Measurements from ENCODE around the gene RNF103. TPM values are rescaled to one million over a fixed set of nuclear protein-coding genes. Genes with fewer than 3 reads are reported as not detected.

Gene RNF103
- total and polyA plus RNA-seq, 2 of the 13 experiments (the other 11 are each of a cell fraction or from before 2014, with no cell fraction given), result 19.8 to 21.1 TPM

DNA sequence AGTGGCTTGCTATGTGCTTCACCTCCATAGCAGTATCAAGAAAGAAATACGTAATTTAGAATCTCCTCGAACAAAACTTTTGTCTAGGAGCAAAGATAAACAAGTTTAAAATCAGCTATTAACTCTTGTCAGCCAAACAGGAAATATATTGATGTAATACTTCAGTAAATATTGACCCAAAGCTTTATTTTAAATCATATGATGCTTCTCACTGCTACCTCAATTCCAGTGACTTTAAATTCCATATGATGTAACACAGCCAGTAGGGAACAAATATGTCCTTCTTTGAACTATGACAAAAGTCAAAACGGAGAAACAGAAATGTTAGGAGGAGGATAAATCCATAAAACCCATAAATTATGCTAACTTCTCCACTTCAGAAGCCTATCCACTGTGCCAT is 7.2 kb downstream of the RNF103 start (continued):
- TF ChIP-seq, protein P1, sequence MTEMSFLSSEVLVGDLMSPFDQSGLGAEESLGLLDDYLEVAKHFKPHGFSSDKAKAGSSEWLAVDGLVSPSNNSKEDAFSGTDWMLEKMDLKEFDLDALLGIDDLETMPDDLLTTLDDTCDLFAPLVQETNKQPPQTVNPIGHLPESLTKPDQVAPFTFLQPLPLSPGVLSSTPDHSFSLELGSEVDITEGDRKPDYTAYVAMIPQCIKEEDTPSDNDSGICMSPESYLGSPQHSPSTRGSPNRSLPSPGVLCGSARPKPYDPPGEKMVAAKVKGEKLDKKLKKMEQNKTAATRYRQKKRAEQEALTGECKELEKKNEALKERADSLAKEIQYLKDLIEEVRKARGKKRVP (CRISPR knock-in tag; IDR thresholded peaks at IDR 0.05), result peak in 1 of 2 experiments; percentile 79; a peak in 2 of 4 replicates
- peak in 1 of 2 experiments; percentile 6; a peak in 1 of 4 replicates for TF ChIP-seq EP300 (IDR thresholded peaks at IDR 0.05; ENCODE audit: low read depth in 2 of 2, low read length in 2 of 2)
- no peak for TF ChIP-seq EP300 (CRISPR knock-in tag; IDR thresholded peaks at IDR 0.05; ENCODE audit: borderline replicate concordance)
- TF ChIP-seq TFE3 (CRISPR knock-in tag; IDR thresholded peaks at IDR 0.05), result peak; percentile 76; the same call in 1 of the 2 replicates
- TF ChIP-seq CEBPG (CRISPR knock-in tag; IDR thresholded peaks at IDR 0.05), result peak; percentile 35; the same call in 1 of the 2 replicates
- TF ChIP-seq RBFOX2 (IDR thresholded peaks at IDR 0.05; ENCODE audit: low read depth, low read length), result 0 out of 2 replicates have a peak, but pooled peaks have one; percentile 20
- TF ChIP-seq ZNF670 (CRISPR knock-in tag; IDR thresholded peaks at IDR 0.05; ENCODE audit: borderline replicate concordance), result 0 out of 2 replicates have a peak, but pooled peaks have one; percentile 24
- TF ChIP-seq ONECUT2 (CRISPR knock-in tag; IDR thresholded peaks at IDR 0.05), result no peak
- TF ChIP-seq, protein P2, sequence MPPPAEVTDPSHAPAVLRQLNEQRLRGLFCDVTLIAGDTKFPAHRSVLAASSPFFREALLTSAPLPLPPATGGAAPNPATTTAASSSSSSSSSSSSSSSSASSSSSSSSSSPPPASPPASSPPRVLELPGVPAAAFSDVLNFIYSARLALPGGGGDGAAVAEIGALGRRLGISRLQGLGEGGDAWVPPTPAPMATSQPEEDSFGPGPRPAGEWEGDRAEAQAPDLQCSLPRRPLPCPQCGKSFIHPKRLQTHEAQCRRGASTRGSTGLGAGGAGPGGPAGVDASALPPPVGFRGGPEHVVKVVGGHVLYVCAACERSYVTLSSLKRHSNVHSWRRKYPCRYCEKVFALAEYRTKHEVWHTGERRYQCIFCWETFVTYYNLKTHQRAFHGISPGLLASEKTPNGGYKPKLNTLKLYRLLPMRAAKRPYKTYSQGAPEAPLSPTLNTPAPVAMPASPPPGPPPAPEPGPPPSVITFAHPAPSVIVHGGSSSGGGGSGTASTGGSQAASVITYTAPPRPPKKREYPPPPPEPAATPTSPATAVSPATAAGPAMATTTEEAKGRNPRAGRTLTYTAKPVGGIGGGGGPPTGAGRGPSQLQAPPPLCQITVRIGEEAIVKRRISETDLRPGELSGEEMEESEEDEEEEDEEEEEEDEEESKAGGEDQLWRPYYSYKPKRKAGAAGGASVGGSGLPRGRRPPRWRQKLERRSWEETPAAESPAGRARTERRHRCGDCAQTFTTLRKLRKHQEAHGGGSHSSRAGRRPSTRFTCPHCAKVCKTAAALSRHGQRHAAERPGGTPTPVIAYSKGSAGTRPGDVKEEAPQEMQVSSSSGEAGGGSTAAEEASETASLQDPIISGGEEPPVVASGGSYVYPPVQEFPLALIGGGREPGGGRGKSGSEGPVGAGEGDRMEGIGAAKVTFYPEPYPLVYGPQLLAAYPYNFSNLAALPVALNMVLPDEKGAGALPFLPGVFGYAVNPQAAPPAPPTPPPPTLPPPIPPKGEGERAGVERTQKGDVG (CRISPR knock-in tag; IDR thresholded peaks at IDR 0.05; ENCODE audit: borderline replicate concordance), result no peak
- no peak for TF ChIP-seq HNF4A (CRISPR knock-in tag; IDR thresholded peaks at IDR 0.05)
- no peak for TF ChIP-seq ZNF225 (CRISPR knock-in tag; IDR thresholded peaks at IDR 0.05)
- peak; percentile 40; the same call in 1 of the 2 replicates for TF ChIP-seq NCOA2 (CRISPR knock-in tag; IDR thresholded peaks at IDR 0.05)
- TF ChIP-seq FOXM1 (CRISPR knock-in tag; IDR thresholded peaks at IDR 0.05), result no peak
- TF ChIP-seq THAP11 (CRISPR knock-in tag; IDR thresholded peaks at IDR 0.05), result no peak
- TF ChIP-seq FOXA3 (CRISPR knock-in tag; IDR thresholded peaks at IDR 0.05), result peak; percentile 58
- TF ChIP-seq MED8 (CRISPR knock-in tag; IDR thresholded peaks at IDR 0.05; ENCODE audit: insufficient replicate concordance), result no peak
- peak; percentile 44; the same call in 1 of the 2 replicates for TF ChIP-seq SAP130 (CRISPR knock-in tag; IDR thresholded peaks at IDR 0.05; ENCODE audit: low read depth)
- TF ChIP-seq PHB2 (IDR thresholded peaks at IDR 0.05; ENCODE audit: partially characterized antibody), result no peak
- 0 out of 2 replicates have a peak, but pooled peaks have one; percentile 15 for TF ChIP-seq TFAP4 (IDR thresholded peaks at IDR 0.05; ENCODE audit: borderline replicate concordance, low read depth)
- TF ChIP-seq, protein P3, sequence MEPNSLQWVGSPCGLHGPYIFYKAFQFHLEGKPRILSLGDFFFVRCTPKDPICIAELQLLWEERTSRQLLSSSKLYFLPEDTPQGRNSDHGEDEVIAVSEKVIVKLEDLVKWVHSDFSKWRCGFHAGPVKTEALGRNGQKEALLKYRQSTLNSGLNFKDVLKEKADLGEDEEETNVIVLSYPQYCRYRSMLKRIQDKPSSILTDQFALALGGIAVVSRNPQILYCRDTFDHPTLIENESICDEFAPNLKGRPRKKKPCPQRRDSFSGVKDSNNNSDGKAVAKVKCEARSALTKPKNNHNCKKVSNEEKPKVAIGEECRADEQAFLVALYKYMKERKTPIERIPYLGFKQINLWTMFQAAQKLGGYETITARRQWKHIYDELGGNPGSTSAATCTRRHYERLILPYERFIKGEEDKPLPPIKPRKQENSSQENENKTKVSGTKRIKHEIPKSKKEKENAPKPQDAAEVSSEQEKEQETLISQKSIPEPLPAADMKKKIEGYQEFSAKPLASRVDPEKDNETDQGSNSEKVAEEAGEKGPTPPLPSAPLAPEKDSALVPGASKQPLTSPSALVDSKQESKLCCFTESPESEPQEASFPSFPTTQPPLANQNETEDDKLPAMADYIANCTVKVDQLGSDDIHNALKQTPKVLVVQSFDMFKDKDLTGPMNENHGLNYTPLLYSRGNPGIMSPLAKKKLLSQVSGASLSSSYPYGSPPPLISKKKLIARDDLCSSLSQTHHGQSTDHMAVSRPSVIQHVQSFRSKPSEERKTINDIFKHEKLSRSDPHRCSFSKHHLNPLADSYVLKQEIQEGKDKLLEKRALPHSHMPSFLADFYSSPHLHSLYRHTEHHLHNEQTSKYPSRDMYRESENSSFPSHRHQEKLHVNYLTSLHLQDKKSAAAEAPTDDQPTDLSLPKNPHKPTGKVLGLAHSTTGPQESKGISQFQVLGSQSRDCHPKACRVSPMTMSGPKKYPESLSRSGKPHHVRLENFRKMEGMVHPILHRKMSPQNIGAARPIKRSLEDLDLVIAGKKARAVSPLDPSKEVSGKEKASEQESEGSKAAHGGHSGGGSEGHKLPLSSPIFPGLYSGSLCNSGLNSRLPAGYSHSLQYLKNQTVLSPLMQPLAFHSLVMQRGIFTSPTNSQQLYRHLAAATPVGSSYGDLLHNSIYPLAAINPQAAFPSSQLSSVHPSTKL (CRISPR knock-in tag; IDR thresholded peaks at IDR 0.05), result peak; percentile 56; the same call in 1 of the 2 replicates

All from HepG2 (cell line).